EL (cell line): ENCODE measurements around the gene ATM.
"Not testable (repeated sequence)": the region's sequence is repeated elsewhere in the genome, so short reads cannot be mapped to it uniquely, and the experiment has no call there.

Source experiments
- DNase-seq: peaks from one replicate; pipeline ENCODE4 v3.0.0-alpha.2; 2016

ATM gene

GRCh38 chr11:108223348-108224149, 682 bp downstream of the ATM start:
- DNase-seq = peak; percentile 13

- DNase-seq = no peak
Measured at GRCh38 chr11:108224366-108224765, 1.5 kb downstream of the ATM start.

GRCh38 chr11:108224911-108225786, 2.3 kb downstream of the ATM start:
- DNase-seq = no peak

GRCh38 chr11:108226036-108226435, 3.2 kb downstream of the ATM start:
- DNase-seq = no peak

GRCh38 chr11:108228251-108228650, 5.4 kb downstream of the ATM start:
- DNase-seq = no peak

- no peak for DNase-seq
Measured at GRCh38 chr11:108233277-108233945, 10.5 kb downstream of the ATM start.

- peak; percentile 2 for DNase-seq
Measured at GRCh38 chr11:108235192-108235591, 12.3 kb downstream of the ATM start.

- no peak for DNase-seq
Measured at GRCh38 chr11:108235633-108236032, 12.8 kb downstream of the ATM start.

GRCh38 chr11:108237058-108237481, 14.2 kb downstream of the ATM start:
- DNase-seq = no peak

- no peak for DNase-seq
Measured at GRCh38 chr11:108239076-108239475, 16.2 kb downstream of the ATM start.

- DNase-seq = no peak
Measured at GRCh38 chr11:108241330-108242037, 18.6 kb downstream of the ATM start.

GRCh38 chr11:108242422-108242821, 19.6 kb downstream of the ATM start:
- no peak for DNase-seq

GRCh38 chr11:108246308-108246707, 23.4 kb downstream of the ATM start:
- DNase-seq = no peak

- DNase-seq = no peak
Measured at GRCh38 chr11:108246885-108247284, 24.0 kb downstream of the ATM start.

- DNase-seq = peak; percentile 39
Measured at GRCh38 chr11:108253176-108253575, 30.3 kb downstream of the ATM start.

- DNase-seq = no peak
Measured at GRCh38 chr11:108269583-108269982, 46.7 kb downstream of the ATM start.

- not testable (repeated sequence) for DNase-seq
Measured at GRCh38 chr11:108276985-108277616, 54.2 kb downstream of the ATM start.

- DNase-seq = no peak
Measured at GRCh38 chr11:108278546-108278945, 55.7 kb downstream of the ATM start.

- DNase-seq = no peak
Measured at GRCh38 chr11:108278954-108279353, 56.1 kb downstream of the ATM start.

- DNase-seq = no peak
Measured at GRCh38 chr11:108286370-108286769, 63.5 kb downstream of the ATM start.

GRCh38 chr11:108286956-108287355, 64.1 kb downstream of the ATM start:
- DNase-seq = no peak

- not testable (repeated sequence) for DNase-seq
Measured at GRCh38 chr11:108289066-108289465, 66.2 kb downstream of the ATM start.
